Measurements from ENCODE around the gene HPS5. TPM values are rescaled to one million over a fixed set of nuclear protein-coding genes. Genes with fewer than 3 reads are reported as not detected.

Gene HPS5
- total and polyA plus RNA-seq, 2 of the 13 experiments (the other 11 are each of a cell fraction or from before 2014, with no cell fraction given) = 6.6 to 25.5 TPM

- TF ChIP-seq BRF2 (CRISPR knock-in tag; IDR thresholded peaks at IDR 0.05) (0 out of 2 replicates have a peak, but pooled peaks have one; percentile 79), MED8 (CRISPR knock-in tag; IDR thresholded peaks at IDR 0.05; ENCODE audit: insufficient replicate concordance) (peak; percentile 80), HNF4A (CRISPR knock-in tag; IDR thresholded peaks at IDR 0.05) (peak; percentile 85), SP2 (CRISPR knock-in tag; IDR thresholded peaks at IDR 0.05) (peak; percentile 84), ADNP (CRISPR knock-in tag; IDR thresholded peaks at IDR 0.05) (no peak), ZSCAN30 (CRISPR knock-in tag; IDR thresholded peaks at IDR 0.05) (peak; percentile 98), ZNF572 (CRISPR knock-in tag; IDR thresholded peaks at IDR 0.05) (peak; percentile 90; the same call in 1 of the 2 replicates), ZNF512 (CRISPR knock-in tag; IDR thresholded peaks at IDR 0.05) (peak; percentile 71; the same call in 1 of the 2 replicates), JUND (CRISPR knock-in tag; IDR thresholded peaks at IDR 0.05) (peak; percentile 89), ZSCAN21 (CRISPR knock-in tag; IDR thresholded peaks at IDR 0.05; ENCODE audit: borderline replicate concordance) (peak; percentile 98), HNF1B (CRISPR knock-in tag; IDR thresholded peaks at IDR 0.05) (peak; percentile 97), ZBTB7B (CRISPR knock-in tag; IDR thresholded peaks at IDR 0.05) (peak; percentile 64; the same call in 1 of the 2 replicates), ZNF430 (CRISPR knock-in tag; IDR thresholded peaks at IDR 0.05) (peak; percentile 85), REL (CRISPR knock-in tag; conservative IDR thresholded peaks at IDR 0.05) (no peak; the same call in 1 of the 2 replicates), ZNF350 (CRISPR knock-in tag; IDR thresholded peaks at IDR 0.05; ENCODE audit: borderline replicate concordance, low read depth) (peak; percentile 97), CBX1 (IDR thresholded peaks at IDR 0.05; ENCODE audit: low read depth) (peak; percentile 67), ZSCAN22 (CRISPR knock-in tag; IDR thresholded peaks at IDR 0.05) (no peak), TRIM24 (CRISPR knock-in tag; IDR thresholded peaks at IDR 0.05) (no peak), ZHX1 (CRISPR knock-in tag; IDR thresholded peaks at IDR 0.05; ENCODE audit: low read depth) (peak; percentile 88), FOXO4 (CRISPR knock-in tag; conservative IDR thresholded peaks at IDR 0.05) (no peak), POLR2G (IDR thresholded peaks at IDR 0.05; ENCODE audit: low read depth, low read length) (peak; percentile 96)
Observed at GRCh38 chr11:18321969-18322711, at the start of gene HPS5, which contains the start of gene GTF2H1 (continued).
